ENCODE results near the gene GALNT2.

GRCh38 chr1:230121950-230122349, 54.9 kb downstream of the GALNT2 start:
- no peak for TF ChIP-seq DPF2 (CRISPR knock-in tag; IDR thresholded peaks at IDR 0.05; ENCODE audit: borderline replicate concordance, low read depth)
- TF ChIP-seq ZNF704 (CRISPR knock-in tag; IDR thresholded peaks at IDR 0.05; ENCODE audit: borderline replicate concordance), result no peak

All from HepG2 (cell line).